ENCODE measurements around the gene PLEKHM3. TPM values are rescaled to one million over a fixed set of nuclear protein-coding genes. Genes with fewer than 3 reads are reported as not detected.

PLEKHM3 gene
- total and polyA plus RNA-seq, 12 donors = 9.5 to 39.6 (median 21.7) TPM

DNA sequence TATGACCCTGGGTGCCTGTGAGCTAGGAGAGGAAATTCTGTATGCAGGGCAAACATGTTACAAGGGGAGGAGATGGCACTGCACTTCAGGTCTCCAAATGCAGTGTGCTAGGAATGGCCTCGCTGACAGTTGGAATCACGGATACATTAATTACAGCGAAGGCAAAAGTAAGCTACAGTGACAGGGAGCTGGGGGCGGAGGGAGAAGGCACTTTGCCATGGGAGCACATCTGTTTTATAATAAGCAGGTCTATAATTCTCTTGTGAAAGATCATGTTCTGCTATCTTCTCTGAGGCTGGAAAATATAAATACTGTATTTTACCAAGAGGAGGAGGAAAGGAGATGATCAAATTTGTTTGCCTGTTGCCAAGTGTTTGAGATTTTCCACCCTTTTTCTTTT, 199.3 kb downstream of the PLEKHM3 start:
- no peaks in the 10 kb centered on the region for H3K9me3 ChIP-seq (replicated peaks in 1 of 3)
- no peak overlapping the region for H3K27ac ChIP-seq
- DNase-seq = peak in 3 of 7 donors; percentile 13 to 70 (median 24)
- intact Hi-C loops (cut with DNase I) = no loop called here
- WGBS, 4 donors = 70 to 86% (median 75%) methylated on average over 4 of the region's 4 CpGs
- H3K4me3 ChIP-seq = no peak overlapping the region
- peaks cover 0 to 17% of the 10 kb centered on the region in 2 donors for H3K4me1 ChIP-seq (replicated peaks in 1 of 2)
- H3K36me3 ChIP-seq (replicated peaks in 1 of 2) = no peaks in the 10 kb centered on the region
- H3K27me3 ChIP-seq = no peaks in the 10 kb centered on the region
- no peak for TF ChIP-seq POLR2A (IDR thresholded peaks at IDR 0.05)
- TF ChIP-seq, protein P1, sequence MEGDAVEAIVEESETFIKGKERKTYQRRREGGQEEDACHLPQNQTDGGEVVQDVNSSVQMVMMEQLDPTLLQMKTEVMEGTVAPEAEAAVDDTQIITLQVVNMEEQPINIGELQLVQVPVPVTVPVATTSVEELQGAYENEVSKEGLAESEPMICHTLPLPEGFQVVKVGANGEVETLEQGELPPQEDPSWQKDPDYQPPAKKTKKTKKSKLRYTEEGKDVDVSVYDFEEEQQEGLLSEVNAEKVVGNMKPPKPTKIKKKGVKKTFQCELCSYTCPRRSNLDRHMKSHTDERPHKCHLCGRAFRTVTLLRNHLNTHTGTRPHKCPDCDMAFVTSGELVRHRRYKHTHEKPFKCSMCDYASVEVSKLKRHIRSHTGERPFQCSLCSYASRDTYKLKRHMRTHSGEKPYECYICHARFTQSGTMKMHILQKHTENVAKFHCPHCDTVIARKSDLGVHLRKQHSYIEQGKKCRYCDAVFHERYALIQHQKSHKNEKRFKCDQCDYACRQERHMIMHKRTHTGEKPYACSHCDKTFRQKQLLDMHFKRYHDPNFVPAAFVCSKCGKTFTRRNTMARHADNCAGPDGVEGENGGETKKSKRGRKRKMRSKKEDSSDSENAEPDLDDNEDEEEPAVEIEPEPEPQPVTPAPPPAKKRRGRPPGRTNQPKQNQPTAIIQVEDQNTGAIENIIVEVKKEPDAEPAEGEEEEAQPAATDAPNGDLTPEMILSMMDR (IDR thresholded peaks at IDR 0.05) = no peak

DNA sequence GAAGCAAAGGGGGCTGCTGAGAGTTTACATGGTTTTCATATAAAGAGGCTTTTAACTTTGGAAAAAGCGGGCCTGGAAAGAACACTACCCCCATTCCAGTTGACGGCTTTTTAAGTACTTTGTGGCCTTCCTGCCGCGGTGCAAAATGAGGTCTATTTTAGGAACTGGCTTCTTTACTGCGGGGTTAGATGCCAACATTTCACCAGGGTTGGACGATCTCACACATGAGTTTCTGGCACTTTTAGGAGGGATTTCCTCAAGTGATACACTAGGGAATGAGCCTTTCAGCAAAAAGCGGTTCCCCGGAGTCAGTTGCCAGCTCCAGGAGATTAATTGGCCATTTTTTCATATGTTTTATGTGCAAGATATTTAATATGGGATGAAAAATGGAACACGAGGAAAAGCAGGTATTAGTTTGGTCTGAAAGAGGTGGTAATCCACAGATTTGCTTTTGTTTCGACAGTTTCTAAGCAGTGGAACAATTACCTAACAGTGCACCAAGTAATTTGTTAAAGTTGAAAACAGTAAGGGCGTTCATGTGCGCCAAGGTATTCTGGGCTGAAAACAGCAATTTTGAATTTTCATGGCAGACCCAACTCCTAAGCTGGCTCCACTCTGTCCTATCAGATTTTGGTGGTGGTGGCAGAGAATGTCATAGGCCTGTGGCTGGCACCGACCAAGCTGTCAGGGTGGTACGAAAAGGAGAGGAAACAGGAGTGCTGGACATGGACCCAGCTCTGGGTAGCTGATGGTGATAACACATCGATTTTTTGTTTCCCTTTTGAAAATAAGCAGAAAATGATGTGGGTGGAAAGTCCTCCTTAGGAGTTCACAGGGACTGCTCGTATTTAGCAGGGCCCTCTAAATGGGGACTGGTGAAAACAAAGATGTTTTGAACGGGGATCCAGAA, 200.0 kb downstream of the PLEKHM3 start:
- Histone ChIP-seq H3K36me3 (replicated peaks in 1 of 2) (no peaks in the 10 kb centered on the region), H3K27ac (no peak overlapping the region), H3K4me3 (no peak overlapping the region), H3K9me3 (replicated peaks in 1 of 3) (no peaks in the 10 kb centered on the region), H3K4me1 (replicated peaks in 1 of 2) (peaks cover 0 to 17% of the 10 kb centered on the region in 2 donors), H3K27me3 (no peaks in the 10 kb centered on the region)
- WGBS, 4 donors = 78 to 88% (median 85%) methylated on average over 17 of the region's 17 CpGs
- peak in 2 of 7 donors; percentile 9 to 41 for DNase-seq
- no peak for TF ChIP-seq POLR2A (IDR thresholded peaks at IDR 0.05)
- TF ChIP-seq, protein P1 (IDR thresholded peaks at IDR 0.05) = no peak
- intact Hi-C loops (cut with DNase I) = no loop called here

DNA sequence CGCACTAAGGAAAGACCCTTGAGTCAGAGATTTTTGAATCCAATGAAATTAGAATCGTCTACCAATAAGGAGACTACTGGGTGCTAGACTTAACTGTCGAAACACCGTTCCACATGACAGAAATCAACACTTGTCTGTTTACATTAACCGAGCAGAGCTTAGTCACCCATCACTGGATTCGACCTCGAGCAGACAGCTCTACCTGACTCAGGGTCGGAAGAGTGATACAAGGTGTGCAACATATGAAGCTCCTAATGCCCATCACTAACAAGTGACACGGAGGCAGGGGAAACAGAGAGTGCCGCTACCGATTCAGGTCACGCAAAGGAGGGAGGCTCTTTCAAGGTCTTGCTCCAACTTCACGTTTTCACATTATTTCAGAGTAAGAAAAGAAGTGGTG, 201.5 kb downstream of the PLEKHM3 start:
- TF ChIP-seq, protein P1 (IDR thresholded peaks at IDR 0.05) = no peak
- TF ChIP-seq POLR2A (IDR thresholded peaks at IDR 0.05) = no peak
- peak in 2 of 7 donors; percentile 1 to 33 for DNase-seq
- WGBS, 4 donors = 73 to 83% (median 79%) methylated on average over 13 of the region's 13 CpGs

DNA sequence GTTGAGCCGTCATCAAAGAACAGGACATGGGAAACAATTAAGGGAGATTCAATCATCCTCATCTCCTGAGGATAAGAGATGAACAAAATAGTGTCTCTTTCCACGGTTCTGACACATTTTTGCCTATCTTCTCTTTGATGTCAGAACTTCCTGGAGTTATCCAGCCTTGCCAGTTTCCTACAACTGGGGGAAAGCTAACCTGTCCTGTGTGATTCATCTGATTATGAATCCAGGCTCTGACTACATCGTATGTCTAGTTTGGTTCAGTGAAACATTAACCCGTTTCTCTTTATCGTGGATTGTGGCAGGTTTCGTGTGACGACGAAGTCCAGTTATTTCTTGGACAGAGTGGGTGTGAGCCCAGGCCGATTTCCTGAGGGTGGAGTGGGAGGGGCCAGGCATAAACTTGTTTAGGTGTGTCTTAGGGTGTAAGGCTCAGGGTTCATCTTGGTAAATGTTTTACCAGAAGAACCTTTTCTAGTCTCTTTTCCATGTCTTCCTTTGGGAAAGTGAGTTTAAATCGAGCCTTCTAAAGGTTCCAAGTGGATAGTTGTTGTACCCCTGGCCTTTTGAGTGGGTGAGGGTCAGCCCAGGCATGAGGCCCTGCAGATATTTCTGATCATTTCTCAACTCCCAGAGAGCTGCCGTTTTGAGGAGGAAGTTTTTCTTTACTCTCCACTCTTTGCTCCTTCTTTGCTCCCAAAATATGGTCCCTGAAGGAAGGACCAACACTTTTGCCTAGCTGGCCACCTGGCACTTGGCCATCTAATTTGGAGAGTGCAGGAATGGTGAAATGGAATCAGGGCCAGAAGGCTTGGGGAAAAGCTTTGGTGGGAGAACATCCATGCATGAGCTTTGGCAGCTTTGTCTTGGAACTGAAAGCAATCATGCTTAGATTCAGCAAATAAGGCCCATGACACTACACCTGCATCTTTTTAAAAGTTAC, 205.2 kb downstream of the PLEKHM3 start:
- Histone ChIP-seq H3K27me3 (no peaks in the 10 kb centered on the region), H3K9me3 (replicated peaks in 1 of 3) (no peaks in the 10 kb centered on the region), H3K4me3 (no peak overlapping the region), H3K36me3 (replicated peaks in 1 of 2) (no peaks in the 10 kb centered on the region), H3K27ac (no peak overlapping the region), H3K4me1 (replicated peaks in 1 of 2) (no peaks in the 10 kb centered on the region)
- WGBS, 4 donors = 79 to 82% (median 81%) methylated on average over 11 of the region's 11 CpGs
- TF ChIP-seq POLR2A (IDR thresholded peaks at IDR 0.05) = no peak
- TF ChIP-seq, protein P1 (IDR thresholded peaks at IDR 0.05) = no peak
- intact Hi-C loops (cut with DNase I) = no loop called here
- no peak for DNase-seq

More for the DNA sequence above, 201.5 kb downstream of the PLEKHM3 start:
- H3K27ac ChIP-seq = no peak overlapping the region
- H3K27me3 ChIP-seq = no peaks in the 10 kb centered on the region
- H3K4me3 ChIP-seq = no peak overlapping the region
- no peaks in the 10 kb centered on the region for H3K9me3 ChIP-seq (replicated peaks in 1 of 3)
- intact Hi-C loops (cut with DNase I) = no loop called here
- no peaks in the 10 kb centered on the region for H3K36me3 ChIP-seq (replicated peaks in 1 of 2)
- H3K4me1 ChIP-seq (replicated peaks in 1 of 2) = peaks cover 0 to 12% of the 10 kb centered on the region in 2 donors

All from adrenal gland (tissue), 12 donors.